HCT116 (cell line): Measurements from ENCODE around the gene ZYG11A.

Experiments used
- EZH2 ChIP-seq: fragments of 200-600 bp; sonication (generic); IDR thresholded peaks from 2 replicates; pipeline ENCODE4 v1.6.1; 2017; ENCODE audit warnings: antibody characterized with exemption, mixed run types
- JUND ChIP-seq: IDR thresholded peaks from 2 replicates; pipeline ENCODE4 v1.6.1; 2012
- POLR2AphosphoS5 ChIP-seq: IDR thresholded peaks from 2 replicates; pipeline ENCODE4 v1.6.1; 2011; ENCODE audit warnings: mild to moderate bottlenecking, low read depth, low read length, moderate library complexity
- SP1 ChIP-seq: IDR thresholded peaks from 2 replicates; pipeline ENCODE4 v1.6.1; 2012; ENCODE audit warnings: low read depth
- TF ChIP-seq, protein P1 (sequence below): IDR thresholded peaks from 2 replicates; pipeline ENCODE4 v1.6.1; 2012; ENCODE audit warnings: low read depth
- TF ChIP-seq, protein P2 (sequence below), 3 experiments: fragments of 200-600 bp in 1 of 3; sonication (generic) in 1 of 3; IDR thresholded peaks in 2 of 3; conservative IDR thresholded peaks in 1 of 3; 2 replicates each; pipeline ENCODE4 v1.5.1; 2012 to 2017; ENCODE audit warnings: low read depth in 2 of 3, low read length in 2 of 3, antibody characterized with exemption in 1 of 3, borderline replicate concordance in 1 of 3, control low read depth in 1 of 3, mild to moderate bottlenecking in 1 of 3, mixed read lengths in 1 of 3, mixed run types in 1 of 3, moderate library complexity in 1 of 3; ENCODE audit not compliant: insufficient read depth in 1 of 3

DNA sequence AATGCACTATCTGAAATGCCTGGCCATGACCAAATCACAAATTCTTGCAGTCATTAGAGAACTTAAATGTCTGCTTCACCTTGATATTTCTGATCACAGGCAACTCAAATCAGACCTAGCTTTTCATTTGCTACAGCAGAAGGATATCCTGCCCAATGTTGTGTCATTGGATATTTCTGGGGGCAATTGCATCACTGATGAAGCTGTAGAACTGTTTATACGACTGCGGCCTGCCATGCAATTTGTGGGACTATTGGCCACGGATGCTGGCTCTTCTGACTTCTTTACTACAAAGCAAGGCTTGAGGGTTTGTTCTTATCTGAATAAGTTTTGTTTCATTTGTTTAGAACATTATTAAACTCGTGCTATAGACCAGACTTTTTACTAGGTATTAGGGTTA, 14.9 kb downstream of the ZYG11A start:
- TF ChIP-seq SP1, result no peak
- no peak for TF ChIP-seq EZH2
- no peak for TF ChIP-seq JUND
- TF ChIP-seq, protein P1, sequence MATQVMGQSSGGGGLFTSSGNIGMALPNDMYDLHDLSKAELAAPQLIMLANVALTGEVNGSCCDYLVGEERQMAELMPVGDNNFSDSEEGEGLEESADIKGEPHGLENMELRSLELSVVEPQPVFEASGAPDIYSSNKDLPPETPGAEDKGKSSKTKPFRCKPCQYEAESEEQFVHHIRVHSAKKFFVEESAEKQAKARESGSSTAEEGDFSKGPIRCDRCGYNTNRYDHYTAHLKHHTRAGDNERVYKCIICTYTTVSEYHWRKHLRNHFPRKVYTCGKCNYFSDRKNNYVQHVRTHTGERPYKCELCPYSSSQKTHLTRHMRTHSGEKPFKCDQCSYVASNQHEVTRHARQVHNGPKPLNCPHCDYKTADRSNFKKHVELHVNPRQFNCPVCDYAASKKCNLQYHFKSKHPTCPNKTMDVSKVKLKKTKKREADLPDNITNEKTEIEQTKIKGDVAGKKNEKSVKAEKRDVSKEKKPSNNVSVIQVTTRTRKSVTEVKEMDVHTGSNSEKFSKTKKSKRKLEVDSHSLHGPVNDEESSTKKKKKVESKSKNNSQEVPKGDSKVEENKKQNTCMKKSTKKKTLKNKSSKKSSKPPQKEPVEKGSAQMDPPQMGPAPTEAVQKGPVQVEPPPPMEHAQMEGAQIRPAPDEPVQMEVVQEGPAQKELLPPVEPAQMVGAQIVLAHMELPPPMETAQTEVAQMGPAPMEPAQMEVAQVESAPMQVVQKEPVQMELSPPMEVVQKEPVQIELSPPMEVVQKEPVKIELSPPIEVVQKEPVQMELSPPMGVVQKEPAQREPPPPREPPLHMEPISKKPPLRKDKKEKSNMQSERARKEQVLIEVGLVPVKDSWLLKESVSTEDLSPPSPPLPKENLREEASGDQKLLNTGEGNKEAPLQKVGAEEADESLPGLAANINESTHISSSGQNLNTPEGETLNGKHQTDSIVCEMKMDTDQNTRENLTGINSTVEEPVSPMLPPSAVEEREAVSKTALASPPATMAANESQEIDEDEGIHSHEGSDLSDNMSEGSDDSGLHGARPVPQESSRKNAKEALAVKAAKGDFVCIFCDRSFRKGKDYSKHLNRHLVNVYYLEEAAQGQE, result no peak
- TF ChIP-seq, protein P2, sequence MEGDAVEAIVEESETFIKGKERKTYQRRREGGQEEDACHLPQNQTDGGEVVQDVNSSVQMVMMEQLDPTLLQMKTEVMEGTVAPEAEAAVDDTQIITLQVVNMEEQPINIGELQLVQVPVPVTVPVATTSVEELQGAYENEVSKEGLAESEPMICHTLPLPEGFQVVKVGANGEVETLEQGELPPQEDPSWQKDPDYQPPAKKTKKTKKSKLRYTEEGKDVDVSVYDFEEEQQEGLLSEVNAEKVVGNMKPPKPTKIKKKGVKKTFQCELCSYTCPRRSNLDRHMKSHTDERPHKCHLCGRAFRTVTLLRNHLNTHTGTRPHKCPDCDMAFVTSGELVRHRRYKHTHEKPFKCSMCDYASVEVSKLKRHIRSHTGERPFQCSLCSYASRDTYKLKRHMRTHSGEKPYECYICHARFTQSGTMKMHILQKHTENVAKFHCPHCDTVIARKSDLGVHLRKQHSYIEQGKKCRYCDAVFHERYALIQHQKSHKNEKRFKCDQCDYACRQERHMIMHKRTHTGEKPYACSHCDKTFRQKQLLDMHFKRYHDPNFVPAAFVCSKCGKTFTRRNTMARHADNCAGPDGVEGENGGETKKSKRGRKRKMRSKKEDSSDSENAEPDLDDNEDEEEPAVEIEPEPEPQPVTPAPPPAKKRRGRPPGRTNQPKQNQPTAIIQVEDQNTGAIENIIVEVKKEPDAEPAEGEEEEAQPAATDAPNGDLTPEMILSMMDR (IDR thresholded peaks at IDR 0.05 in 2 of 3, conservative IDR thresholded peaks at IDR 0.05 in 1 of 3; ENCODE audit: borderline replicate concordance in 1 of 3, insufficient read depth in 1 of 3, low read depth in 2 of 3, low read length in 2 of 3), result no peak
- TF ChIP-seq POLR2AphosphoS5, result no peak
